GM23338 (cell line): ENCODE data around the gene ROR1.

Experiments used
- CREB1 ChIP-seq: fragments of 250-450 bp; sonication (Bioruptor Pico); IDR thresholded peaks from 2 replicates; pipeline ENCODE4 v1.5.0; 2020; ENCODE audit warnings: low read depth, mild to moderate bottlenecking, moderate library complexity
- CTCF ChIP-seq, 2 experiments: fragments of 200-600 bp in 1 of 2; sonication (generic) in 1 of 2; conservative IDR thresholded peaks; 2 replicates each; pipeline versions ENCODE4 v1.5.1 to v1.6.1; 2016 to 2017; ENCODE audit warnings: antibody characterized with exemption in 2 of 2, low read depth in 2 of 2, mild to moderate bottlenecking in 2 of 2, moderate library complexity in 1 of 2
- EZH2 ChIP-seq: fragments of 200-600 bp; sonication (generic); IDR thresholded peaks from one replicate; pipeline ENCODE4 v1.8.0; 2017; ENCODE audit warnings: antibody characterized with exemption, mild to moderate bottlenecking, low read depth; ENCODE audit not compliant: unreplicated experiment
- EZH2phosphoT487 ChIP-seq: fragments of 200-600 bp; sonication (generic); IDR thresholded peaks from one replicate; pipeline ENCODE4 v1.8.1; 2018; ENCODE audit warnings: antibody characterized with exemption; ENCODE audit not compliant: unreplicated experiment
- JUNB ChIP-seq: IDR thresholded peaks from one replicate; pipeline ENCODE4 v1.6.1; 2016; ENCODE audit warnings: antibody characterized with exemption; ENCODE audit not compliant: unreplicated experiment
- NANOG ChIP-seq: IDR thresholded peaks from 2 replicates; pipeline ENCODE4 v1.6.1; 2016; ENCODE audit warnings: antibody characterized with exemption, borderline replicate concordance
- POLR2AphosphoS5 ChIP-seq: IDR thresholded peaks from 2 replicates; pipeline ENCODE4 v1.6.1; 2016; ENCODE audit warnings: antibody characterized with exemption, low read depth
- ZNF331 ChIP-seq: fragments of 250-450 bp; sonication (Bioruptor Pico); IDR thresholded peaks from 2 replicates; pipeline ENCODE4 v1.5.0; 2020; ENCODE audit warnings: low read depth, mild to moderate bottlenecking, moderate library complexity
- TF ChIP-seq, protein P1 (sequence below): IDR thresholded peaks from 2 replicates; pipeline ENCODE4 v1.6.1; 2016; ENCODE audit warnings: antibody characterized with exemption
- TF ChIP-seq, protein P2 (sequence below): IDR thresholded peaks from one replicate; pipeline ENCODE4 v1.6.1; 2018; ENCODE audit warnings: antibody characterized with exemption; ENCODE audit not compliant: unreplicated experiment
- TF ChIP-seq, protein P3 (sequence below): fragments of 250-450 bp; sonication (Bioruptor Pico); IDR thresholded peaks from 2 replicates; pipeline ENCODE4 v1.5.0; 2020; ENCODE audit warnings: mild to moderate bottlenecking, moderate library complexity

DNA sequence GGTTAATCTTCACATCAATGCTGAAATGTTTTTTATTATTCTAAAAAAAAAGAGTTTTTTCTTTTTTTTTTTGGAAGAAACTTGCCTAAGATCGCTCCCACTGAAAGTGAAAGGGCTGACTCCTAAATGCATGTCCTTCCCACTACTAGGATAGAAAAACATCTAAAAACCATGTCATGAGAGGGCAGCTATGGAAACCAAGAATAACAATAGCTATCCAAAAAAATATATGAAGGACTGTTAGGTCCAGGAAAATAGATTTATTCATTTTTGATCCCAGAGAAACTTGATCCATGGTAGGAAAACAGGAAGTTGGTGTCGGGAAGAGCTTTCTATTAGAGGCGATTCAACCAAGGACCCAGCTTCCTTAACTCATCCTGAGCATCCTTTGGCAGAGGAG lies 23.1 kb upstream of the ROR1 start:
- TF ChIP-seq CTCF (conservative IDR thresholded peaks at IDR 0.05; ENCODE audit: low read depth in 2 of 2) (no peak), EZH2 (no peak), EZH2phosphoT487 (no peak), POLR2AphosphoS5 (no peak), JUNB (no peak), CREB1 (CRISPR knock-in tag) (no peak), ZNF331 (CRISPR knock-in tag) (no peak), NANOG (no peak)
- TF ChIP-seq, protein P1, sequence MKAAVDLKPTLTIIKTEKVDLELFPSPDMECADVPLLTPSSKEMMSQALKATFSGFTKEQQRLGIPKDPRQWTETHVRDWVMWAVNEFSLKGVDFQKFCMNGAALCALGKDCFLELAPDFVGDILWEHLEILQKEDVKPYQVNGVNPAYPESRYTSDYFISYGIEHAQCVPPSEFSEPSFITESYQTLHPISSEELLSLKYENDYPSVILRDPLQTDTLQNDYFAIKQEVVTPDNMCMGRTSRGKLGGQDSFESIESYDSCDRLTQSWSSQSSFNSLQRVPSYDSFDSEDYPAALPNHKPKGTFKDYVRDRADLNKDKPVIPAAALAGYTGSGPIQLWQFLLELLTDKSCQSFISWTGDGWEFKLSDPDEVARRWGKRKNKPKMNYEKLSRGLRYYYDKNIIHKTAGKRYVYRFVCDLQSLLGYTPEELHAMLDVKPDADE = no peak
- TF ChIP-seq, protein P2, sequence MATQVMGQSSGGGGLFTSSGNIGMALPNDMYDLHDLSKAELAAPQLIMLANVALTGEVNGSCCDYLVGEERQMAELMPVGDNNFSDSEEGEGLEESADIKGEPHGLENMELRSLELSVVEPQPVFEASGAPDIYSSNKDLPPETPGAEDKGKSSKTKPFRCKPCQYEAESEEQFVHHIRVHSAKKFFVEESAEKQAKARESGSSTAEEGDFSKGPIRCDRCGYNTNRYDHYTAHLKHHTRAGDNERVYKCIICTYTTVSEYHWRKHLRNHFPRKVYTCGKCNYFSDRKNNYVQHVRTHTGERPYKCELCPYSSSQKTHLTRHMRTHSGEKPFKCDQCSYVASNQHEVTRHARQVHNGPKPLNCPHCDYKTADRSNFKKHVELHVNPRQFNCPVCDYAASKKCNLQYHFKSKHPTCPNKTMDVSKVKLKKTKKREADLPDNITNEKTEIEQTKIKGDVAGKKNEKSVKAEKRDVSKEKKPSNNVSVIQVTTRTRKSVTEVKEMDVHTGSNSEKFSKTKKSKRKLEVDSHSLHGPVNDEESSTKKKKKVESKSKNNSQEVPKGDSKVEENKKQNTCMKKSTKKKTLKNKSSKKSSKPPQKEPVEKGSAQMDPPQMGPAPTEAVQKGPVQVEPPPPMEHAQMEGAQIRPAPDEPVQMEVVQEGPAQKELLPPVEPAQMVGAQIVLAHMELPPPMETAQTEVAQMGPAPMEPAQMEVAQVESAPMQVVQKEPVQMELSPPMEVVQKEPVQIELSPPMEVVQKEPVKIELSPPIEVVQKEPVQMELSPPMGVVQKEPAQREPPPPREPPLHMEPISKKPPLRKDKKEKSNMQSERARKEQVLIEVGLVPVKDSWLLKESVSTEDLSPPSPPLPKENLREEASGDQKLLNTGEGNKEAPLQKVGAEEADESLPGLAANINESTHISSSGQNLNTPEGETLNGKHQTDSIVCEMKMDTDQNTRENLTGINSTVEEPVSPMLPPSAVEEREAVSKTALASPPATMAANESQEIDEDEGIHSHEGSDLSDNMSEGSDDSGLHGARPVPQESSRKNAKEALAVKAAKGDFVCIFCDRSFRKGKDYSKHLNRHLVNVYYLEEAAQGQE = no peak
- TF ChIP-seq, protein P3, sequence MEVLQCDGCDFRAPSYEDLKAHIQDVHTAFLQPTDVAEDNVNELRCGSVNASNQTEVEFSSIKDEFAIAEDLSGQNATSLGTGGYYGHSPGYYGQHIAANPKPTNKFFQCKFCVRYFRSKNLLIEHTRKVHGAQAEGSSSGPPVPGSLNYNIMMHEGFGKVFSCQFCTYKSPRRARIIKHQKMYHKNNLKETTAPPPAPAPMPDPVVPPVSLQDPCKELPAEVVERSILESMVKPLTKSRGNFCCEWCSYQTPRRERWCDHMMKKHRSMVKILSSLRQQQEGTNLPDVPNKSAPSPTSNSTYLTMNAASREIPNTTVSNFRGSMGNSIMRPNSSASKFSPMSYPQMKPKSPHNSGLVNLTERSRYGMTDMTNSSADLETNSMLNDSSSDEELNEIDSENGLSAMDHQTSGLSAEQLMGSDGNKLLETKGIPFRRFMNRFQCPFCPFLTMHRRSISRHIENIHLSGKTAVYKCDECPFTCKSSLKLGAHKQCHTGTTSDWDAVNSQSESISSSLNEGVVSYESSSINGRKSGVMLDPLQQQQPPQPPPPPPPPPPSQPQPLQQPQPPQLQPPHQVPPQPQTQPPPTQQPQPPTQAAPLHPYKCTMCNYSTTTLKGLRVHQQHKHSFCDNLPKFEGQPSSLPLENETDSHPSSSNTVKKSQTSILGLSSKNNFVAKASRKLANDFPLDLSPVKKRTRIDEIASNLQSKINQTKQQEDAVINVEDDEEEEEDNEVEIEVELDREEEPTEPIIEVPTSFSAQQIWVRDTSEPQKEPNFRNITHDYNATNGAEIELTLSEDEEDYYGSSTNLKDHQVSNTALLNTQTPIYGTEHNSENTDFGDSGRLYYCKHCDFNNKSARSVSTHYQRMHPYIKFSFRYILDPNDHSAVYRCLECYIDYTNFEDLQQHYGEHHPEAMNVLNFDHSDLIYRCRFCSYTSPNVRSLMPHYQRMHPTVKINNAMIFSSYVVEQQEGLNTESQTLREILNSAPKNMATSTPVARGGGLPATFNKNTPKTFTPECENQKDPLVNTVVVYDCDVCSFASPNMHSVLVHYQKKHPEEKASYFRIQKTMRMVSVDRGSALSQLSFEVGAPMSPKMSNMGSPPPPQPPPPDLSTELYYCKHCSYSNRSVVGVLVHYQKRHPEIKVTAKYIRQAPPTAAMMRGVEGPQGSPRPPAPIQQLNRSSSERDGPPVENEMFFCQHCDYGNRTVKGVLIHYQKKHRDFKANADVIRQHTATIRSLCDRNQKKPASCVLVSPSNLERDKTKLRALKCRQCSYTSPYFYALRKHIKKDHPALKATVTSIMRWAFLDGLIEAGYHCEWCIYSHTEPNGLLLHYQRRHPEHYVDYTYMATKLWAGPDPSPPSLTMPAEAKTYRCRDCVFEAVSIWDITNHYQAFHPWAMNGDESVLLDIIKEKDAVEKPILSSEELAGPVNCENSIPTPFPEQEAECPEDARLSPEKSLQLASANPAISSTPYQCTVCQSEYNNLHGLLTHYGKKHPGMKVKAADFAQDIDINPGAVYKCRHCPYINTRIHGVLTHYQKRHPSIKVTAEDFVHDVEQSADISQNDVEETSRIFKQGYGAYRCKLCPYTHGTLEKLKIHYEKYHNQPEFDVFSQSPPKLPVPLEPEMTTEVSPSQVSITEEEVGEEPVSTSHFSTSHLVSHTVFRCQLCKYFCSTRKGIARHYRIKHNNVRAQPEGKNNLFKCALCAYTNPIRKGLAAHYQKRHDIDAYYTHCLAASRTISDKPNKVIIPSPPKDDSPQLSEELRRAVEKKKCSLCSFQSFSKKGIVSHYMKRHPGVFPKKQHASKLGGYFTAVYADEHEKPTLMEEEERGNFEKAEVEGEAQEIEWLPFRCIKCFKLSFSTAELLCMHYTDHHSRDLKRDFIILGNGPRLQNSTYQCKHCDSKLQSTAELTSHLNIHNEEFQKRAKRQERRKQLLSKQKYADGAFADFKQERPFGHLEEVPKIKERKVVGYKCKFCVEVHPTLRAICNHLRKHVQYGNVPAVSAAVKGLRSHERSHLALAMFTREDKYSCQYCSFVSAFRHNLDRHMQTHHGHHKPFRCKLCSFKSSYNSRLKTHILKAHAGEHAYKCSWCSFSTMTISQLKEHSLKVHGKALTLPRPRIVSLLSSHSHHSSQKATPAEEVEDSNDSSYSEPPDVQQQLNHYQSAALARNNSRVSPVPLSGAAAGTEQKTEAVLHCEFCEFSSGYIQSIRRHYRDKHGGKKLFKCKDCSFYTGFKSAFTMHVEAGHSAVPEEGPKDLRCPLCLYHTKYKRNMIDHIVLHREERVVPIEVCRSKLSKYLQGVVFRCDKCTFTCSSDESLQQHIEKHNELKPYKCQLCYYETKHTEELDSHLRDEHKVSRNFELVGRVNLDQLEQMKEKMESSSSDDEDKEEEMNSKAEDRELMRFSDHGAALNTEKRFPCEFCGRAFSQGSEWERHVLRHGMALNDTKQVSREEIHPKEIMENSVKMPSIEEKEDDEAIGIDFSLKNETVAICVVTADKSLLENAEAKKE (CRISPR knock-in tag) = no peak
